Stimulated activated CD8-positive, alpha-beta memory T cell treated with anti-CD3 and anti-CD28 coated beads, Interleukin-4, amount 100 ng/mL, for 4 hours (primary cell): ENCODE results near the gene TMEM247.

Source experiments
- DNase-seq, 2 donors: peaks; one replicate each; pipeline ENCODE4 v3.0.0-alpha.2; 2020; ENCODE audit warnings: low read depth in 2 of 2, low spot score in 1 of 2

The TMEM247 gene

DNA sequence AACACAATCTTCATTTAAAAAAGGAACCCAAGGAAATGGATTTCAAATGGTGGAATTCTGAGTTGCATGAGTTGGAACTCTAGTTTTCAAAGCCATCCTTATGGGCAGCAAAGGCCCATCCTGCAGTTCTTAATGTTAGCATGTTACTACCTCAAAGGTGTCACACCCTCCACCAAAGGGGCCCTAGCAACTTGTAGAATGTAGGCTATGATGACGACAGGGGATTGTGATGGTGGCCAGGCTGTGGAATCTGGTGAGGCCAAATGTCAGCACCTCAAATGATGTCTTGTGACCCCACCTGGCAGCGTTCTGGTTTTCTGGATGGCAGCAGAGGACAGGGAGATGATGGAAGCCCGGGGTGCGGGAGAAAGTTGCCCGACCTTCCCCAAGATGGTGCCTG, at the start of gene TMEM247:
Gene TMEM247 (plus strand): TSS at position 301 of the 400 bp plus-strand sequence.
- no peak for DNase-seq

DNA sequence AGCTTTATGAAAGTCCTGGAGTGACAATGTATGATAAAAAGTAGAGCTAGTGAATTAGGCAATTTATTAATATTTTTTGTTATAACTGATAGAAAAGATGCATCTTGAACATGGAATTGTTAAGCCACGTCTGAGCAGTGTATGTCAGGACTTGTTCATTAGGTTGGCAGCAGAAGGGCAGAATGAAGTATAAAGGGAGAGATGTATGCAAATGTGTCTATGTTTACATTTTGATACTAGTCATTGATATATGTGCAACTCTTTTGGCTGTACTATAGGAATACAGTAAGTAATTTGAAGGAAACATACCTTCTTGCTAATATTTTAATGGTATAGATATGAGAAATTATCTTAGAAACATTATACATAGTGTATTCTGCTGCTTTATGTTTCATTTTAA, 49.0 kb upstream of the TMEM247 start:
- no peak for DNase-seq

DNA sequence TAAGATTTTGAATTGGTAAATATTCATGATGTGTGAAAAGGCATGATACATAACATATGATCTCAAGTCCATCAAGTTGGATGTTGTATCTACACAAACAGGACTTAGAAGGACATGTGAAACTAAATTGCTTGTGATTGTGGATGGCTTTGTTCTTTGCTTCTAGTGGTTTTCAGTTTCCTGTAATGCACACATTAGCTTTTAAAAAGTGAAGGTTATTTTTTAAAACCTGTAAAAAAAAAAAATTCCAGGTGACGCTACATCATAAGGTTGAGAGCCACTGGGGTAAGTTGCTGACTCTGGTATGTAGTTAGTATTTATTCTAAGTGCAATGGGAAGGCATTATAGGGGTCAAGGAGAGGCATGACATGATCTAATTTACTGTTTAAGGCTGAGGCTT, 48.4 kb upstream of the TMEM247 start:
- no peak for DNase-seq

DNA sequence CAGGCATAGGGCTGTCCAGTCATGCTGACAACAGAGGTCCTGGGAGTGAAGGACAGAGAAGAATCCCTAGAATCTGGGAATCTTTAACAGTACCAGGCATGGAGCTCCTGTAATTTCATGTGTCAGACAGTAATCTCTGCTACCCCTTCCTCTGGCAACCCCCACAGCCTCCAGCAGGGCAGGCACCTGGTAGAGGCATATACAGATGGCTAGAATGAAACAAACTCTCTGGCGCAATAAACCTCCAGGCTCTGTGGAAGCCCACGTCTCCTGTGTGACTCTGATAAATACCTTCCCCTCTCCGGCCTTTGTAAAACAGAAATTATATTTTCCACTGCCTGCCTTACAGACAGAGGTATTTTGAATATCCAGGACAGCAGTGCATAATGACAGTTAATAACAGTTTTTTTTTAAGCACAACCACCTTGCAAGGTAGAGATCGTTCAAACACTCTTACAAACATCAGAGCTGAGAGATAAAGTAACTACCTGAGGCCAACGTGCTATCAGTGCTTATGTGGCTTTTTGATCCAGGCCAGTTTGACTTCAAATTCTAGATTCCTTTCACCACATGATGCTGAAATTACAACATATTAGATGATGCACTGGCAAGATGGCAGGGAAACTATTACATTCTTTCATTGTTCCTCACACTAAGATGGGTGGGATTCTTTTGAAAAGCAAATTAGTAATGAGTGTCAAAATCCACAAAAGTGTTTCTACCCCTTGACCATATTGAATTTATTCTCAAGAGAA, 47.7 kb upstream of the TMEM247 start:
- DNase-seq, result no peak

DNA sequence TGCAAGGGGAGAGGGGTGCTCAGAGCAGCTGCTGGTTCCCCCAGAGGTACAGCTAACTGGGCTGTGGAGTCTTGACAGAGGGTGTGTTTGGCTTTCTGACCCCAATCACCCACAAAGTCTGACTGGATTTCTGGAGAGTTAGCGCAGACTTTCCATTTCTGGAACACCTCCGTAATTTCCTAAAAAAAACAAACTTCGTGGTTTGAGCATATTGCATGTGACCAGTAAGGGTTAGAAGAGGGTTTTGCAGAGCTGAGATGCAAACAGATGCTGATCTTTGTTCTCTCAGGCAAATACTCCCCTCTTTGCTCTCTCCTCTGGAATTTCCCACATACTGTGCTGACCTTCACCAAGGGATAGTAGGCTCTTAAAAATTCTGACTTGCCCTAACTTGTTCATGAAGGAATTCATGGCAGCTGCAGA, 44.5 kb upstream of the TMEM247 start:
- DNase-seq, result no peak

DNA sequence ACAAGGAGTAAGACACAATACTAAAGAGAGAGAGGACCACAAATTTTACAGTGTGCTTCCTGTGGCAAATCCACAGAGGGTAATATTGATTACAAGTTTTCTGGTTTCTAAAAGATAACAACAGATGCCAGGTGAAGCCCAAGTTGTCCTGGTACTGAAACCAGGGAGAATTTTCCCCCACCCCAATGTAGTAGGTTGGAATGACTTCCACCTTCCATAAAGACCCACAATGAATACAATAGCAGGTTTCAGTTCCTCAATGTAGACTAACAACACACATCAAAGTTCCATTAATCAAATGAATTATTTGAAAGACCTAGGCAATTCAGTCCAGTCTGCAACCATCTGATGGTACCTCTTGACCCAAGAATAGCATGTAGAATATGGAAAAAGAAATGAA, 44.0 kb upstream of the TMEM247 start:
- no peak for DNase-seq

DNA sequence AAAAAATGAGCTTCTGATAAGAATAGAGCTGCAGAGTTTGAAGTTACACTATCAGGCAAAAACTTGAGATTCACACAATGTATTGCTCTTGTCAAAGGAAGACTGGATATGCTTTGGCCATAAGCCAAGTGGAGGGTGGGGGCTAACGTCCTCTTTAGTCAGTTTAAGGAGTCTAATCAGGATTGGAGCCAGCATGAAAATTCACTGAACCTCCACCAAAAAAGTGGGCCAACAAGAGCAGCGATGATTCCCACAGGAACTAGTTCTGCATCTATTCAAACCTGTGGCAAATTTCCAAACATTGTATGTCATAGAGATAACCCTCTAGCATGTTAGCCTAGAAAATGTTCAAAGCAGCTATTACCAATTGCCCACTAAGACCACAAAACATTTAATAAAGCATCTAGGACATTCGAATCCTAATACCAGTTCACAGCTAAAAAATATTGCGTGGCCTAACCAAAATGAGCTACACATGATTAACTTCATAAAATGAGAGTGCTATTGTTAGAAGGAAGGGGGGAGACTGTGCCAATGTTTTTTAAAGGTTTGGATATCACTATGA, 43.5 kb upstream of the TMEM247 start:
- DNase-seq, result no peak

DNA sequence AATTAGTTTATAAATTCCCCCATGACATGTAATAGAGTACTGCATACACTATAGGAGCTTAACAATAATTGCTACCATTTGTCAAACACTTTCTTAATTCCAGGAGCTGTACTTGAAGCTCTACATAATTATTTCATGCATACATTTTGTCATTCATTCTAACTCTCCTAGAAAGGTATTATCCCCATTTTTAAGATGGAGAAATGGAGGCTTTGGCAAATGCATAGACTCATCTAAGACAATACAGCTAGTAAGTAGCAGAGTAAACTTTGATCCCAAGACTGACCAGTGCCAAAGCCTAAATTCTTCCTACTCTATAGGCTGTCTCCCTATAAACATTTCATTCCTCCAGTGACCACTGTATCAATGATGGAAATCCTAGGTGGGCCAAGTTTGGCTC, 42.6 kb upstream of the TMEM247 start:
- DNase-seq, result no peak

DNA sequence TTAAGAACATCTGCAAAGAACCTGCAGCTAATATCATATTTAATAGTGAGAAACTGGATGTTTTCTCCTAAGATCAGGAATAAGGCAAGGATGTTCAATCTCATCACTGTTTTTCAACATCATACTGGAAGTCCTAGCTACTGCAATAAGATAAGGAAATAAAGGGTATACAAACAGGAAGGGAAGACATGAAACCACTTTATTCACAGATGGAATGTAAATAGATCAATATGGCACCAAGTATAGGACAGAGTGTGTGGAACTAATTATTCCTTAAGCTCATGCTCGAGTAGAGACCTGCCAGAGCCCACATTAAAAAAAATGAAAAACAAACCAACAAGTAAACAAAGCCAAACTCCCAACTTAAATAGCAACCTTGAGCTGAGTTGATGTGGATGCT, 41.3 kb upstream of the TMEM247 start:
- DNase-seq, result no peak

DNA sequence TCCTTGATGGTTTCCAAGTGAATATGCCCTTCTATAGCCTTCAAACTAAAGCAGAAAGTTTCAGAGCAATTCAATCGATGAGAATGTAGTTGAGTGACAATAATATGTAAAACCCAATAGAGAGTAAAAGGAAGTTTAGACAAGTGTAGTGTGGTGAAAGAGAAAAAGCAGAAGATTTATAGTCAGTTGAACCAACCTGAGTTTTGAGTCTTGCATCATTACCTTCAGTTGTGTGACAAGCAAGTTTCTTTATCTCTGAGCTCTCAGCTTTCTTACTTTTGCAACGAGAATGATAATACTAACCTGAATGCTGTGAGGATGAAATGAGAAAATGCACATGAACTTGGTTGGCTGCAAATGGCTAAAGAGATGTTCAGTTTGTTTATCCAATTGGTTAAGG, 40.6 kb upstream of the TMEM247 start:
- no peak for DNase-seq

DNA sequence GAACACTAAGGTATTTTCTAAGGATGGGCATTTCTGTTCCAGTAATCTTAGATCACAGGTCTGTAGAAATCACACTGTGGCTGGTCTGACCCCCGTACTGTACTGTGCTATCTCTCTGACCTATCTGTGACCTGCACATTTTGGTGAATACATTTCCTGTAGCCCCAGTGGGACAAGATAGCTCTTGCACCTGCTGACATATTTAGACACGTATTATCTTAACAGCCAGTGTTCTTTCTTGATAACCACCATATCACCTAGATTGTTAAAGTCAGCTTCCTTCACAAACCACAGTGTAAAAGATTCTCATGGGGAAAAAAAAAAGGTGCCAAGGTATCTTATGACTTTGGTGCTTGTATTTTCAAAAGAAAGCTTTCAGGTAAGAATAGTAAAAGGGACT, 39.8 kb upstream of the TMEM247 start:
- DNase-seq, result no peak

DNA sequence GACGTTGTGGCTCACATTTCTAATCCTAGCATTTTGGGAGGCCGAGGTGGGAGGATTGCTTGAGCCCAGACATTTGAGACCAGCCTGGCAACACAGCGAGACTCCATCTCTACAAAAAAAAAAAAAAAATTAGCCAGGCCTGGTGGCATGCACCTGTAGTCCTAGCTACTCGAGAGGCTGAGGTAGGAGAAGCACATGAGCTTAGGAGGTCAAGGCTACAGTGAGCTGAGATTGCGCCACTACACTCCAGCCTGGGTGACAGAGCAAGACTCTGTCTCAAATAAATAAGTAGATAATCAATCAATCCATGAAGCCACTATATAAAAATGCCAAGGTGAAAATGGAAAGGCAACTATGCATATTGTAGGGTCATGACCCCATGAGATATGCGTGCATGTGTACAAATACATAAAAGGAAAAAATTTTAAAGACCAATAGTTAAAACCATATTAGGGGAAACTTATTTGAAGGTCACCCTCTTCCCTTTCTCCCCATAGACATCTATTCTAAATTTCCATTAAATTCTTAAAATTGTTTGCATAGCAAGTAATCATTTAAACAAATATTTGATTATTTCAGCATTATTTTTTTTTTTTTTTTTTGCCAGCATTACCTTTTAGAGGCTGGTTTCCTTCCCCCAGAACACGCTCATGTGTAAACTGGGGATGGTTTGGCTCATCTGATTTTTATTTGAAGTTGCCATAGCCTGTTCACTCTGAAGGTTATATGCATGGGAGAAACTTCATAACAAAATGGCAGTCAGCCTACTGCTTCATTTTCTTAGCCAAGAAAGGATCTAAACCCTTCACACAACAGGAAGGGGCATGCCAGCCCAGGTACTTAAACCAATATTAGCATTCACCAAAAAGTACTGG, 37.3 kb upstream of the TMEM247 start:
- no peak for DNase-seq

DNA sequence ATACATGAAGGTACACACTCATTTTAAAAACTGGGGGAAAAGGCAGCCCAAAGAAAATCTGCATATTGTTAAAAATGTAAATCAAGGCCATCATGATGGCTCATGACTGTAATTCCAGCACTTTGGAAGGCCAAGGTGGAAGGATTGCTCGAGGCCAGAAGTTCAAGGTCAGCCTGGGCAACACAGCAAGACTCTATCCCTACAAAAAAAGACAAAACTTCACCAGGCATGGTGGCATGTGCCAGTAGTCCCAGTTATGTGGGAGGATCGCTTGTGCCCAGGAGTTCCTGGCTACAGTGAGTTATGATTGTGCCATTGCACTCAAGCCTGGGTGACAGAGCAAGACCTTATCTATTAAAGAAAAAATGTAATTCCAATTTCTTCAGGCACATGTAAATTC, 34.6 kb upstream of the TMEM247 start:
- no peak for DNase-seq

DNA sequence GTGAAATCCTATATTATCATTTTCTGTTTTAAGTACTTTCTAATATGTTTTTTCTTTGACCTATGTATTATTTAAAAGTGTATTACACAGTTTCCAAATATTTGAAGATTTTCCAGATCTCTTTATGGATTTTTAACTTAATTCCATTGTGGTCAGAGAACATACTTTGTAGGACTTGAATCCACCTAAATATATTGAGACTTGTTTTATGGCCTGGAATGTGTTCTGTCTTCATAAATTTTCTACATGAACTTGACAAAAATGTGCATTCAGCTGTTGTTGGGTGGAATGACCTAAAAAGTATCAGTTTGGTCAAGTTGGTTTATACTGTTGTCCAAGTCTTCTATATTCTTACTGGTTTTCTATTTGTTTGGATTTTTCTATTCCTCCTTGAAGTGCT, 33.8 kb upstream of the TMEM247 start:
- no peak for DNase-seq

DNA sequence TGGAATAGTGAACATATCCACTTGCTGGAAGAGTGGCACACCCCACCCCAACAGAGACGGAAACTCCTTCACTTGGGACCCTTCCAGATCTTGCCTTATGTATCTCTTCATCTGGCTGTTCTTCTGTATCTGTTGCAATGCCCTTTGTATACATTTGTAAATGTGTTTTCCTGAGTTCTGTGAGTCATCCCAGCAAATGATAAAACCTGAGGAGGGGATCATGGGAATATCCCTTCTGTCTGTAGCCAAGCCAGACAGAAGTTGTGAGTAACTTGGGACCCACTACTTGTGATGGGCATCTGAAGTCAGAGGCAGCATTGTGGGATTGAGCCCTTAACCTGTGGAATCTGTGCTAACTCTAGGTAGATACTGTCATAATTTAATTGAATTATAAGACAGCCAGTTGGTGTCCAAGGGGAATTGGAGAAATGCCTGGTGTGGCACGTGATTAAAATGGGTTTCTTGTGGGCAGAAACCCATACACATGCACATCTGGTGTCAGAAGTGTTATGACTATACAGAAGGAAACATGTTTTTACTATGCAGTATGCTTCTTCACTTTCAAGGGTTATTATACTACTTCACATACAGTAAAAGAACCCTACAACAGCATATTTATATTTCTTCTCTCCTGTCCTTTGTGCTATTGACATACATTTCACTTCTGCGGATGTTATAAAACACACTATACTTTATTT, 32.3 kb upstream of the TMEM247 start:
- DNase-seq, result no peak

DNA sequence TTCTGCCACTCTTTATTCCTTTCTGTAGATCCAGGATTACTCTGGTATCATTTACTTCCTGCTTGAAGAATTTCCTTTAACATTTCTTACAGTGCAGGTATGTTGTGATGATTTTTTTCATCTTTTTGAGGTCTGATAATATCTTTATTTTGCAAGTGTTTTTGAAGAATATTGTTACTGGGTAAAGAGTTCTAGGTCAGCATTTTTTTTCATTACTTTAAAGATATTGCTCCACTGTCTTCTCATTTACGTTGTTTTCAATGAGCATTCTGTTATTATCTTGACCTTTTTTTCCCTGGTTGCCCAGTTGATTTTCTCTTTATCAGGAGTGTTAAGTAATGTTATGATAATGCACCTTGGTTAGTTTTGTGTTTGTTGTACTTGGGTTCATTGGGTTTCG, 31.7 kb upstream of the TMEM247 start:
- no peak for DNase-seq

DNA sequence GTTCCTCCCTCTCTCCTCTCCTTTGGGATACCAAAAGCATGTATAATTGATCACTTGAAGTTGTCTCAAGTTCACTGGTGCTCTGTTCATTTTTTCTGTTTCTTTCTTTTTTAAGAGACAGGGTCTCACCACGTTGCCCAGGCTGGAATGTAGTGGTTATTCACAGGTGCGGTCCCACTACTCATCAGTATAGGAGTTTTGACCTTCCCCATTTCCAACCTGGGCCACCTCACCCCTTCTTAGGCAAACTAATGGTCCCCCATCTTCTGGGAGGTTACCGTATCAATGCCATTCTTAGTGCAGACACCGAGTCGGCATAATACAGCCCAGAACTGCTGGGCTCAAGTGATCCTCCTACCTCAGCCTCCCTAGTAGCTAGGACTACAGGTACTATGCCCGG, 31.3 kb upstream of the TMEM247 start:
- DNase-seq, result no peak

DNA sequence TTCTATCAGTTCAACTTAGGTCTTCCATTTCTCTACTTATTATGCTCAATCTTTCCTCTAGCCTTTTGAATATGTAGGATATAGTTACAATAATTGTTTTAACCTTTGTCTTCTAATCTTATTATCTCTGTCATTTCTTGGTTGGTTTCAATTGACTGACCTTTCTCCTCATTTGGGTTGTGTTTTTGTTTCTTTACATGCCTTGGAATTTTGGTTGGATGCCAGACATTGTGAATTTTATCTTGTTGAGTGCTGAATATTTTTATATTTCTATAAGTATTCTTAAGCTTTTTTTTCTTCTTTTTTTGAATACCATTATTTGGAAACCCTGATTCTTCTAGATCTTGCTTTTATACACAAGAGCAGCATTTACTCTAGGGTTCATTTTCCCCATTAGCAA, 30.7 kb upstream of the TMEM247 start:
- DNase-seq, result no peak

DNA sequence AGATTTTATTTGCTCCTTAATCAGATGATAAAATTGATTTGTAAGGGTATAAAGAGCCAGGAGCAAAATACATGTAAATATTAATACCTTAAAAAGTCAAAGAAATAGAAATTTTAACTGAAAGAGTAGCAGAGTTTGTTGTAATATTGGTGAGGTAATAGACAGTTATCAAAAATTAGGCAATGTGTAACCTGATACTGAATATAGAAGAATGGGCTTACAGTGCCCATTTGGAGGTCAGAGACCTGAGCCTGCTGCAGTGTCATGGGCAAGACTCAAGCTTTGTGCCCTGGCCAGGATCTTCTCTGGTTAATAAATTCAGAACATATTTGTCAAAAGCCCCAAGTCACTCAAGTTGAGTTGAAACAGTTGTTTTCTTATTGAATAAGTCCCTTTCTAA, 29.7 kb upstream of the TMEM247 start:
- no peak for DNase-seq

DNA sequence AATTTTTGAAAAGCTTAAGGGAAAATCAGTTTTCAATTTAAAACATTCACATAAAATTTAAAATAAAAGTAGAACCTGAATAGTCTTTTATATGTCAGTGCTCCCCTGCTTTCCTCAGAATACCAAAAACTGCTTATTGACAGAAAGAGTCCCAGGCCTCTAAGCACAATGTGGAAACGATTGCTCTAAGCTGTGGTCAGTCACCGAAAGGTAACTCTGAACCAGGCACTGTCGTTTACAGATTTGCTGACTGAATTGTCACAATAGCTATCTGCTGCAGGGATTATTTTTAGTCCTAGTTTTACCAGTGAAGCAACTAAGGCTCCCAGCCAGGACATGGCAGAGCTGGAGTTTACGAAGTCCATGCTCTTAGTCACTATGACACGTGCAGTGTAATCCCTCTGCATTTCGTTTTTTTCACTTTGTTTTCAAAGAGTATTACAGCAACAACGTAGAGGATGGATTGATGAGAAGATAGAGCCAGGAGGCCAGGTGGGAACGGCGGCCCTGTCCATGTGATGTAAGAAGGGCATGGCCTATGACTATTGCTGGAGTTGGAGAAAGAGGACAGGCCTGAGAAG, 28.1 kb upstream of the TMEM247 start:
- no peak for DNase-seq

DNA sequence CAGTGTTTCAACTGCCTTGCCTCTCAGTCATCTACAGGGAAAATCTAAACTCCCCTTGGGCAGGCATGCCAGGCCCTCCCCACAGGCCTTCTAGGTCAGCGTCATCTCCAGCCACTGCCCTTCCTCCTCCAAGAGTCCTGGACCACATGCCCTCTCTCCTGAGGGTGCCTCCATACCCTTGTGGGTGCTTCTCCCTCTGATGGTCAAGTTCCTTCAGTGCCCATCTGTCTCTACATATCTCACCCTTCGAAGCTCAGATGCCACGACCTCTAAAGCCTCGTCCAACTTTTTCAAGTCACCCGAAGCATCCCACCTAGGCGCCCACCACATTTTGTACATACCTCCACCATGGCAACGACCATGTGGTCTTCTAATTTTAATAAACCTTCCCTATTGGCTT, 22.6 kb upstream of the TMEM247 start:
- DNase-seq, result no peak
